Measurements from ENCODE around the gene WNT8B.

WNT8B gene

DNA sequence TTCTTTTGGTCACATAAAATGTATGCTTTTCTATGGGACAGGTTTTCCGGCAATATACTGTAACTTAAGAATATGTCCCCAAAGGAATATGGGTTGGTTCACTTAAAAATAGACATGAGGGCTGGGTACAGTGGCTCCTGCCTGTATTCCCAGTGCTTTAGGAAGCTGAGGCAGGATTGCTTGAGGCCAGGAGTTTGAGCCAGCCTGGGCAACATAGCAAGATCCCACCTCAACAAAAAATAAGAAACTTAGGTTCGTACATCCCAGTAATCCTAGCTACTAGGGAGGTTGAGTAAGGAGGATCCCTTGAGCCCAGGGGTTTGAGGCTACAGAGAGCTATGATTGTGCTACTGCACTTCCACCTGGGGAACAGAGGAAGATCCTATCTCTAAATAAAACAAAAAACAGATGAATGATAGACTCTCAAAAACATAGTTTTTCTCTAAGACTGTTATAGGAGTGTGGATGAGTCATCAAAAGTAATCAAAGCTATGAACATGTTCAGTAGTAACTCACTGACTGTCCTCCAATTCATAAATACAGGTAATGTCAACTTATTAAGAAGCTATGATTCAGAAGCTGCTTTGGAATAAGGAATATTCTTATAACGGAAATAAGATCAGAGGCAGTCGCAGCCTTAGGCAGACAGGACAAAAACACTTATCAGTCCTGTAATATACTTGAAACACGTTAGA lies 59.4 kb downstream of the WNT8B start:
- DNase-seq, result no peak

- DNase-seq, result no peak
Observed at GRCh38 chr10:100522945-100523344, 60.1 kb downstream of the WNT8B start.

DNA sequence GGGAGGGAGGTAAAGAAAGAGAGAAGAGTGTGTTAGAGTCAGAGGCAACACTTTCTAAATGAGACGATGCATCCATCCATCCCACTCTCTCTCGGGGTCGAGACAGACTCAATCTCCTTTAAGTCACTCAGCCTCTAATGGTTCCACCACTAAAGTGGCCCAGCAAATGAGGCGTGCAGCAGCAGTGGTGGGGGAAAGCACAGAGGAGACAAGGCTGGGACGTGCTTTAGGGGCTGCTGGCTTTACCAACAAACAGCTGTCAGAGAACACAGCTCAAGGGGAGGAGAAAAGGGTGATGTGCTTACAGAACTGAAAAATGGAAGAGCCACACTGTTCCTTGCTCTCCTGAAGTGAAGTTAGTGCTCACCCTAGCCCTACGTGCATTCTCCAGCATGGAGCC lies 61.4 kb downstream of the WNT8B start:
- no peak for DNase-seq

GRCh38 chr10:100524638-100525037 lies 61.8 kb downstream of the WNT8B start:
- no peak for DNase-seq

DNA sequence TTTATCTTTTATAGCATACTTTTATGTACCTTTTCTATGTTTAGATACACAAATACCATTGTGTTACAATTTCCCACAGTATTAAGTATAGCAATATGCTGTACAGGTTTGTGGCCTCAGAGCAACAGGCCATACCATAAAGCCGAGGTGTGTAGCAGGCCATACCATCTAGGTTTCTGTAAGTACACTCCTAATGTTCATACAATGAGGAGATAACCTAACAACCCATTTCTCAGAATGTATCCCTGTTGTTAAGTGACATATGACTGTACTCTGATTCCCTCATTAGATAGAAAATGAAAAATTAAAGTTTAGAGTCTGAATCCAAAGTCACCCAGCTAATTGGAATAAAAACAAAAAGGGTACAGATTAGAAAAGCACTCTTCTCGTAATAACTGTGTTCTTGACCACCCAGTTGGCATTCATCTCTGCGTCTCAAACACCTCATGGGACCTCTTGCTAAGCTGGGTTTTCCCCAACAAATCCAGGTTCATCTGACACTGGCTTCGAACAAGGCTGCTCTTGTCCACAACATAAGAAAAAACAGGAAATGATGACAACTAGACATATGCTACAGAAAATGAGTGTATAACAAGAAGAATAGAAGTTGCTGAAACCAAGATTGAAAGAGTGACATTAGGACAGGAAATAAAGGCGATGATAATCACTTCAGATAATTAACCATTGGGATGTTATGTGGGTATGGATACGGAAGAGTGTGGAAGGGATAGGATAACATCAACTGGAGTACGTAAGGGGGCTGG lies 65.5 kb downstream of the WNT8B start:
- DNase-seq, result no peak

GRCh38 chr10:100528921-100529474 lies 66.2 kb downstream of the WNT8B start:
- no peak for DNase-seq

DNA sequence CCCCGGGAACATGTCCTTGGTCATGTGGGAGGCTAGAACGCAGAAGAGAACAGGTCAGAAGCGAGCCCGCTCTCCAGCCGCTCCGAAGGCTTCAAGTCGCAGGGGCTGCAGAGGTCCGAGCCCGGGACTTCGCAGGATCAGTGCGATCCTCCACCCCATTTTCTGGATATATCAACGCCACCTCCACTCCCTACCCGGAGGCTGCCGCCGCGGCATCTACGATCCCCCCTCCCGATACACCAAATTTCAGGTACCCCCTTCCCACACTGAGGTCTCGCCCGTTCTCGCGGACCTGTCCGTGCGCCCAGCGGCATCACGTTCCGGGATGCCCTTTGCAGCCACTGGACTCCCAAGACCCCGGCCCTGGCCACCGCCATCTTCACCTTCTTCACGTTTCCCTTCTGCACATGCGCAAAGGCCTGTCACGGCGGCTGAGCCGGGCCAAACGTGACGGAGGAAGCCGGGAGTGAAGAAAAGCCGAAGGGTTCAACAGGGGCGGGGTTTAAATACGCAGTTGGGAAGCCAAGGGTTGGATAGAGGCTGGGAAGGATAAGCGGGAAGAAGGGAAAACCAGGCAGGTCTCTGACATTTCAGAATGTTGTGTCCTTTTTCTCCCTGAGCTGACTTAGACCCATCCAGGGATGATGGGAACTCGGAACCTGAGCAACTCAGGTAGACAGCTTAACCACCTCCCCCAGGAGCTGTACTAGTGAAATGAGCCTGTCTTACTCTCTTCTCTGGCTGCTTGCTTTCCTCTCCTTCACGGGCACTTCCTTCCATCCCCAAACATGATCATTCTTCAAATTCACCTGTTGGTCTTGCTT lies 66.9 kb downstream of the WNT8B start, which contains the start of gene NDUFB8:
NDUFB8 (minus strand) TSS at position 397 of the 824 bp plus-strand sequence; CDS start at position 377, 20 bp downstream.
- DNase-seq, result peak; percentile 81 to 85

GRCh38 chr10:100531761-100532160 lies 69.0 kb downstream of the WNT8B start:
- DNase-seq, result no peak
